ENCODE results near the gene TENM3. TPM values are rescaled to one million over a fixed set of nuclear protein-coding genes. Genes with fewer than 3 reads are reported as not detected.
A peak's percentile ranks its signal among the peaks of the same experiment; 100 is the strongest.

Gene TENM3
- total RNA-seq, 2 experiments from 2014 or later: not detected

DNA sequence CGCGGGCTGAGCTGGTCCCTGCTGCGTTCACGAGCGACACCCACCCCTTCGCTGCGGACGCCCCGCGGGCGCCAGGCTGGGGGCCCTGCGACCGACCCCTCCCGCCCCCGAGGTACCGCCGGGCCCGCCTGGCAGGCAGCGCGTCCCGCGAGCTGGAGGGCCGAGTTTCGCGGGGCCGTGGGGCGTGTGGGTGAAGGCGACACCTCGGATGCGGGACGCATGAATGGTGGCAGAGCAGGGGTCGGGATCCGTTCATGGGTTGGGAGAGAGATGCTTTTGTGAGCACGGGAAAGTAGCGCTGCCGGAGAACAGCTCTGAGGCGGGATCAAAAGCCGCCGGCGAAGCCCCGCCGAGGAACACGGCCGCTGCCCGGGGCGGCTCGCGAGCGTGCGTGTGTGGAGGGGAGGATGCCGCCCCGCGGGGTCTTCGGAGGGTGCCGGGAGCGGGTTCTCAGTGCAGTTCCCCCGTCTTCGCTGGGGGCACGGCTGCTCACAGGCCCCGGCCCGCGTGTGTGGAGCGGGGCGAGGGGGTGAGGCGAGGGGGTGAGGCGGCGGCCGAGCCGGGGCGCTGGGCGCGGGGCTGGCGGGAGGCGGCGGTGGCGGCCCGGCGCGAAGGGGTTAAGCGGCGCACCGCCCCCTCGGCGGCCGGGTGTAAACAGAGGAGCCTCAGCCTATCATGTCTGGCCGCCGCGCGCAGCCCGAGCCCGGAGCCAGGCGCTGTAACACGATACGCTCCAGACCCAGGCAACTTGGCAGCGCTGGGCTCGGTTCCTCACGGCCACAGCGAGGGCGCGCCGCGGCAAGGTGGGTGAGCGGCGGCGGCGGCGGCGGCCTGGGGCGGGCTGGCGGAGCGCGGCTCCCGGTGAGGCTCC is 205.3 kb downstream of the TENM3 start:
- DNase-seq: peak; percentile 43
- Mint-ChIP-seq H3K9me3 (no peaks in the 10 kb centered on the region), H3K27me3 (ENCODE audit: low read depth) (peaks cover 62% of the 10 kb centered on the region), H3K4me3 (peak overlapping the region; percentile 68), H3K4me1 (ENCODE audit: low read depth) (peaks cover 21% of the 10 kb centered on the region), H3K27ac (no peak overlapping the region), H3K36me3 (ENCODE audit: low read depth) (no peaks in the 10 kb centered on the region)
- intact Hi-C loops (cut with micrococcal nuclease): no loop called here
- CTCF ChIA-PET: no interaction called here

DNA sequence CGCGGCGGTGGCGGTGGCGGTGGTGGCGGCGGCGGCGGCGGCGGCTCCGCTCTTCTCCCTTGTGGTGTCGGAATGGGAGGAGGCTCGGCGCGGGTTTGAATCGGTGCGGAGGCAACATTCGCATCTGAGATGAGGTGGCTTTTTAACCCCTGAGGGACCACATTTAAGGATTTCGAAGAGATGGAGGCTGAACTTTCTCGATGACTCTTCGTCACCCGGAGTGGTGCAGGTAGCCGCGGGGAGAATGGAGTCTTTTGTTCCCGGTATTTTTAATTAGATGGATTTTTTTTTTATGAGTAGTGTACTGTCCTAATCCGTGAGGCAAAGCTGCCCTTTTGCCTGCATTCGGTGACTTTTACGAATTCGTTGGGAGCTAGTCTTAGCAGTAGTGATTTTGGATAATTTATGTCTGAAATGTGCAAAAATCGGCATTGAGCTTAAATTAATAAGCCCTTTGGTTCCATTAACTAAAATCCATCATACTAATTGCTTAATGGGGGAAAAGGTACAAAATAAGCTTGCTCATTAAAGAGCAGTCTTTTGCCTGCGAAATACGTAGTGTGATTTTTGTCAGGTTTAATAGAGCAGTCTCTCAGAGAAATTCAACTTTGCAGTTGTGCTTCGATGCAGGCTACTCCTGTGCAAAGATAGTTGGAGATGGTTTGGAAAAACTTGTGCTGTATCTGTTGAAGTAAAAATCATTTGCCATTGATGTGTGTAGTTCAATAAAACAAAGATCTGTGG is 206.2 kb downstream of the TENM3 start:
- intact Hi-C loops (cut with micrococcal nuclease): no loop called here
- no peak overlapping the region for H3K27ac Mint-ChIP-seq

DNA sequence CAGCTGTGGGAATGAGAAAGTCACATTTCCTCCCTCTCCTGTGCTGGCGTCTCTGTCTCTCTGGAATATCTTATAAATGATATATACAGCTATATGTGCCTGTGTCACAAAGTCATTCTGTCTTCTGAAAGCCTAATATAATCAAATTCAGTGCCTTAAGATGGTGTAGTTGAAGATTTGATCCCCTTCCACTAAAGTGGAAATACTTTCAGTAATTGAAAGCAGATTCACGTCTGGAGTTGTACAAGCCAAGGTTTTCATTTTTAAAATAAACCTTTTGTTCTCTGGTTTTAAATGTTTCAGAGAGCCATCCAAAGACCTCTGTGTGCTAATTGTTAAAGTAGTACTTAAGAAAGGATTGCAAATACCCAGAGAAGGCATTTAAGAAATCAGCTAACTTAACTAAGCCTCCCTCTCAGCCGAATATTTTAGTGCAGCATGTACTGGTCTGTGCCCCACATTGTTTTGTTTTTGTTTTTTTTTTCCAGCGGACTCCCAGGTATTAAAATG is 206.8 kb downstream of the TENM3 start:
- CTCF ChIA-PET: no interaction called here
- intact Hi-C loops (cut with micrococcal nuclease): no loop called here
- H3K36me3 Mint-ChIP-seq (ENCODE audit: low read depth): no peaks in the 10 kb centered on the region
- peaks cover 59% of the 10 kb centered on the region for H3K27me3 Mint-ChIP-seq (ENCODE audit: low read depth)
- DNase-seq: no peak
- H3K27ac Mint-ChIP-seq: no peak overlapping the region
- H3K4me3 Mint-ChIP-seq: peak overlapping the region; percentile 18
- H3K4me1 Mint-ChIP-seq (ENCODE audit: low read depth): peaks cover 21% of the 10 kb centered on the region
- H3K9me3 Mint-ChIP-seq: no peaks in the 10 kb centered on the region

More for the DNA sequence above, 206.2 kb downstream of the TENM3 start:
- DNase-seq: peak; percentile 21
- H3K27me3 Mint-ChIP-seq (ENCODE audit: low read depth): peaks cover 60% of the 10 kb centered on the region
- H3K4me3 Mint-ChIP-seq: peak overlapping the region; percentile 72
- no peaks in the 10 kb centered on the region for H3K9me3 Mint-ChIP-seq
- H3K4me1 Mint-ChIP-seq (ENCODE audit: low read depth): peaks cover 21% of the 10 kb centered on the region
- CTCF ChIA-PET: no interaction called here
- H3K36me3 Mint-ChIP-seq (ENCODE audit: low read depth): no peaks in the 10 kb centered on the region

DNA sequence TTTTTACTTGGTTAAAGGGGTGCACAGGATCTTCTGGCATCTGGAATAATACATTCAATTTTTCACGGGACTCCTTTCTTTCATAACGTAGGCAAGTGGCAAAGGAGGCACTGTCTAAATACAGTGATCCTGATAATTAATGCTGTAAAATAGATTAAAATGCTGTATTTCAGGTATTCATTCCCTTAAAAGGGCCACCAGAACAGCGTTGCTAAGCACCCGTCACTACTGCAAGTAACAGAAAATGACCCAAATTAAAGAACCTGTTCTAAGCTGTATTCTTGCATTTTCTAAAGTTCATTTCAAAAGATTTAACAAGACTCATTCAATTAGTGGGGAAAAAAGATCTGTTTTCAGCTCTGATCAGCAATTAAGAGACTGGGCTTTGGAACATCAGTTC is 208.2 kb downstream of the TENM3 start:
- Mint-ChIP-seq H3K9me3 (no peaks in the 10 kb centered on the region), H3K36me3 (ENCODE audit: low read depth) (no peaks in the 10 kb centered on the region), H3K27ac (no peak overlapping the region), H3K4me1 (ENCODE audit: low read depth) (peaks cover 21% of the 10 kb centered on the region), H3K4me3 (no peak overlapping the region), H3K27me3 (ENCODE audit: low read depth) (peaks cover 60% of the 10 kb centered on the region)
- DNase-seq: no peak
- intact Hi-C loops (cut with micrococcal nuclease): no loop called here
- CTCF ChIA-PET: no interaction called here

DNA sequence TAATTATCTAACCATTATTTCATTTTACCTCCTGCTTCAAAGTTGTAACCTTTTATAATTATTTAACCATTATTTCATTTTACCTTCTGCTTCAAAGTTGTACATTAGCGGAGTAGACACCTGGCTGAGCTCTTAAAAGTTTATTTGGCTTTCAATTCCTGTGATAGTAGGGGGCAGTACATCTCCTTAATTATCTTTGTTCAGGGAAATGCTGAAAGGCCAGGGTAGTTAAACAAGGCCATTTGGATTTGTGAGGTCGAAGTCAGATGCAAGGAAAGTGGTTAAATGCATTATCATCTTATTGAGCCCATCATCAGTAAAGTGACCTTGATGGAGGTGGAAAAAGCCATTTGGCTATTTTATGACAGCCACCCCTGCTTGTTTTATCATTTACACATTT is 210.6 kb downstream of the TENM3 start:
- no peak overlapping the region for H3K27ac Mint-ChIP-seq

DNA sequence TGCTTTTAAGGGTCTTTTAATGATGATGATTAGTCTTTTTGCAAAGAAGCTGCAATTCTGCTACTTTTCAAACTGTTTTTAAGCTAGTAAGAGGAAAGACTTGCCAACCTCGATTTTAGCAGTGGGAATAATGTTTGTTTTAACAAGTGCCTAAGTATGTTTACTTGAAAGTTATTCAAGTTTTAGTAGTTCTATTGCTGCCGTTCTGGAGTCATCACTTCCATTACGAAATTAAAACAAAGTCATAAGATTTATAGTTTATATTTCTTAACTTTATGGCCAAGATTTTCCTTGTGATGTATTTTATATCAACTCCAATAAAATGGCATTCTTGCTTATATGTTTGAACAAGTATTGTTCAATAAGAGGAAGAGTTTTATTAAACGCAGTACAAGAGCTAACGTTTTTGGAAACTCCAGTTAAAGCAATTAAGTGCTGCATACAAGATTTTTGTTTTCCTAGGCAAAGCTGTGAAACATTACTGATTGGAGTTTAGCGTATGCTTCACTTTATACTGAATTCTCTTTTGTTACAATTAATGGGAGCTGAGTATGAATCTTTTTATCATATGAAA is 211.3 kb downstream of the TENM3 start:
- Mint-ChIP-seq H3K36me3 (ENCODE audit: low read depth) (no peaks in the 10 kb centered on the region), H3K4me1 (ENCODE audit: low read depth) (peaks cover 9% of the 10 kb centered on the region), H3K27me3 (ENCODE audit: low read depth) (peaks cover 47% of the 10 kb centered on the region), H3K9me3 (no peaks in the 10 kb centered on the region), H3K27ac (no peak overlapping the region), H3K4me3 (no peak overlapping the region)
- intact Hi-C loops (cut with micrococcal nuclease): no loop called here
- CTCF ChIA-PET: interaction anchor here (0.5 to 0.6 kb wide), 2 partner anchors 12 to 14 kb away, joined by 3 to 4 read pairs; no protein-coding TSS in a partner anchor
- no peak for DNase-seq

More for the DNA sequence above, 210.6 kb downstream of the TENM3 start:
- Mint-ChIP-seq H3K4me1 (ENCODE audit: low read depth) (peaks cover 14% of the 10 kb centered on the region), H3K36me3 (ENCODE audit: low read depth) (no peaks in the 10 kb centered on the region), H3K4me3 (no peak overlapping the region), H3K9me3 (no peaks in the 10 kb centered on the region), H3K27me3 (ENCODE audit: low read depth) (peaks cover 50% of the 10 kb centered on the region)
- intact Hi-C loops (cut with micrococcal nuclease): no loop called here
- DNase-seq: no peak
- CTCF ChIA-PET: no interaction called here

DNA sequence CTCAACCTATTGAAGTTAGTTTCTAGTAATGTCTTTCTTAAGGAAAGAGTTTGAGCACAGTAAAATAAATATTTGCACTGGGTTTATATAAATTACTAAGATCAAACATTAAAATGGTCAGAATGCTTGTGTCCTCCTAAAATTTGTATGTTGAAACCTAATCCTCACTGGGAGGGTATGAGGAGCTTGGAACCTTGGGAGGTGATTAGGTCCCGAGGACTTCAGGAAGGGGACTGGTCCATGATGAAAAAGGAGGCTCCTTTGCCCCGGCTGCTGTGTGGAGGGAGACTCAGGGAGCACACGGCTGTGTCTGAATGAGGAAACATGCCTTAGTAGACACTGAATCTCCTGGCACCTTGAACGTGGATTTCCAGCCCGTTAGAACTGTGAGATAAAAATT is 221.9 kb downstream of the TENM3 start:
- DNase-seq: no peak
- H3K27ac Mint-ChIP-seq: no peak overlapping the region
- CTCF ChIA-PET: no interaction called here
- no peaks in the 10 kb centered on the region for H3K36me3 Mint-ChIP-seq (ENCODE audit: low read depth)
- H3K4me3 Mint-ChIP-seq: no peak overlapping the region
- H3K9me3 Mint-ChIP-seq: no peaks in the 10 kb centered on the region
- H3K27me3 Mint-ChIP-seq (ENCODE audit: low read depth): peaks cover 5% of the 10 kb centered on the region
- H3K4me1 Mint-ChIP-seq (ENCODE audit: low read depth): no peaks in the 10 kb centered on the region
- intact Hi-C loops (cut with micrococcal nuclease): no loop called here

DNA sequence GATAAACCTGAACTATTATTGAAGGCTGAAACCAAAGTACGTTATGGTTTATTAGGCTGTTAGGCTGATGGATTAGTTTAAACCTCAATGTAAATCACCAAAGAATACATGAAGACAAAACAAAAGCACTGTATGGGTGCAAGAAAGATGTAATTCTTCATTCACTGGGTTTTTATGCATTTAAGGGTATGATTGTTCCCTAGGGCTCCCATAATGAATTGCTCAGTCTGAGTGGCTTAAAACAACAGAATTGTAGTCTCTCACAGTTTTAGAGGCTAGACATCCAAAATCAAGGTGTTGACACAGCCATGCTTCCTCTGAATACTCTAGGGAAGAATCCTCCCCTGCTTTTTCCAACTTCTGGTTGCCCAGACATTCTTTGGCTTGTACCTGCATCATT is 222.8 kb downstream of the TENM3 start:
- DNase-seq: no peak
- Mint-ChIP-seq H3K9me3 (no peaks in the 10 kb centered on the region), H3K27ac (no peak overlapping the region), H3K36me3 (ENCODE audit: low read depth) (no peaks in the 10 kb centered on the region), H3K27me3 (ENCODE audit: low read depth) (peaks cover 3% of the 10 kb centered on the region), H3K4me3 (no peak overlapping the region), H3K4me1 (ENCODE audit: low read depth) (no peaks in the 10 kb centered on the region)
- intact Hi-C loops (cut with micrococcal nuclease): no loop called here
- CTCF ChIA-PET: interaction anchor here (0.6 kb wide), 2 partner anchors 11 to 342 kb away, joined by 3 to 4 read pairs; no protein-coding TSS in a partner anchor

DNA sequence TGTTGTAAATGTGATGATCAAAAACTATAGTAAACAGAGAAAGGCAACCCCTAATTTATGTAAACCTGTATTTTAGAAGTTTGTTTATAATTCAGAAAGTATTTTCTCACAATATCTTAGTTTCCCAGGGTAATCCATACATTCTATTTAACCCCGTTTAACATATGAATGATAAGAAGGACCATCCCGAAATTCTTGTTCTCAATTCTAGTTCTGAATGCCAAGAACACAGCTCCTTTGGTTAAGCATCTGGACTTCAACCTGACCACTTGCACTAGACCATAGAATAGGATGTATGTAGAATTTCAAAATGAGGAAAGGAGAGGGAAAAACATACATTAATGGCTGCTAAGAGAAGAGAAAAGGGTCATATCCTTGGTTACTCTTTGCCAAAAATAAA is 227.0 kb downstream of the TENM3 start:
- intact Hi-C loops (cut with micrococcal nuclease): no loop called here
- CTCF ChIA-PET: no interaction called here

DNA sequence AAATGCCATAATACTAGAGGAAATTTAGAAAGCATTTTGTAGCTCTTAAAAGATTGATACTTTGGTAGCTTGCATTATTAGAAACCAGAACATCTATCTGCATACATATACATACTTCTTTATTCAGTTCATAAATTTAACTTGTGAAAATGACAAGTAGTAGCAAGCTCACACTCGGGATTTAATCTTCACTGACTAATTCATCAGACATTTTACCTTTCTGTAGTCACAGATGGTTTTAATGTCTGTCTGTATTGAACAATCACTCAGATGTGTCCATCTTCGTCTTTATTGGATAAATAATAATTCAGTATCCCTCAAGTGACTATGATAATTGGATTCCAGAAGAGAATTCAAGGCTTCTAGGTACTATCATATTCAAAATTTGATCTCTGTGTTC is 232.3 kb downstream of the TENM3 start:
- no peak for DNase-seq
- Mint-ChIP-seq H3K27ac (no peak overlapping the region), H3K4me3 (no peak overlapping the region), H3K27me3 (ENCODE audit: low read depth) (peaks cover 14% of the 10 kb centered on the region), H3K4me1 (ENCODE audit: low read depth) (no peaks in the 10 kb centered on the region), H3K36me3 (ENCODE audit: low read depth) (no peaks in the 10 kb centered on the region), H3K9me3 (no peaks in the 10 kb centered on the region)
- intact Hi-C loops (cut with micrococcal nuclease): no loop called here
- CTCF ChIA-PET: interaction anchor here (0.7 to 2.6 kb wide), 2 partner anchors 11 to 449 kb away, joined by 3 to 5 read pairs; no protein-coding TSS in a partner anchor

More for the DNA sequence above, 227.0 kb downstream of the TENM3 start:
- Mint-ChIP-seq H3K4me3 (no peak overlapping the region), H3K36me3 (ENCODE audit: low read depth) (no peaks in the 10 kb centered on the region), H3K27me3 (ENCODE audit: low read depth) (peaks cover 3% of the 10 kb centered on the region), H3K9me3 (no peaks in the 10 kb centered on the region), H3K4me1 (ENCODE audit: low read depth) (no peaks in the 10 kb centered on the region), H3K27ac (no peak overlapping the region)
- no peak for DNase-seq

DNA sequence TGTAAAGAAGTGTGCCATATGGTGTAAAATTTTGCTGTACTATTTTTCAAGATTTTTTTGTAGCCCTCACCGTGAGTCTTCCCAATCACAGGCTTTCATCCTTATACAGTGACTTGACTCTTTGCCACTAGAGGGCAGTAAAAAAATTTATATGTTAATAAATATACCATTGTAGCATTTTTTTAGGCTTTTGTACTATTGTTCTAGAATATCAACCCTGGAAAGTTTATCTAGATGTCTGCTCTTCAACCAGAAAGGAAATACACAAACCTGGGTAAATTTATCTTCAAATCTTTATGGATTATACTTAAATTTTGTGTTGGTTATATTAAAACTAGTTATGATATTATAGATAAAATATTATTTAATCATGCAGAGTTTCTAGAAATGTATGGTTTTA is 235.3 kb downstream of the TENM3 start:
- no peaks in the 10 kb centered on the region for H3K4me1 Mint-ChIP-seq (ENCODE audit: low read depth)
- intact Hi-C loops (cut with micrococcal nuclease): loop anchor here (1.0 kb wide), 3 partner anchors 328 to 784 kb away; no protein-coding TSS in a partner anchor
- H3K27me3 Mint-ChIP-seq (ENCODE audit: low read depth): peaks cover 14% of the 10 kb centered on the region
- CTCF ChIA-PET: interaction anchor here (1.0 to 1.3 kb wide), 2 partner anchors 8 to 446 kb away, joined by 3 read pairs; no protein-coding TSS in a partner anchor
- H3K4me3 Mint-ChIP-seq: no peak overlapping the region
- H3K9me3 Mint-ChIP-seq: no peaks in the 10 kb centered on the region
- no peaks in the 10 kb centered on the region for H3K36me3 Mint-ChIP-seq (ENCODE audit: low read depth)
- DNase-seq: no peak
- H3K27ac Mint-ChIP-seq: no peak overlapping the region

DNA sequence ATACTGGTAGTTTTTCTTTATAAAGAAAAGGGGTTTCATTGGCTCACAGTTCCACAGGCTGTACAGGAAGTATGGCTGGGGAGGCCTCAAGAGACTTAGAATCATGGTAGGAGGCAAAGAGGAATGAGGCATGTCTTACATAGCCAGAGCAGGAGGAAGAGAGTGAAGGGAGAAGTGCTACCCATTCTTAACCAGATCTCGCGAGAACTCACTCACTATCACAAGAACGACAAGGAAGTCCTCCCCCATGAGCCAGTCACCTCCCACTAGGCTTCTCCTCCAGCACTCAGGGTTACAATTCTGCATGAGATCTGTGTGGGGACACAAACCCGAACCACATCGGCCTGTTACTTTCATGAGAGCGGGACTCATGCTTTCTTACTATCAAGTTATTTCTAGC is 240.5 kb downstream of the TENM3 start:
- no peak overlapping the region for H3K27ac Mint-ChIP-seq
- no peak for DNase-seq
- H3K9me3 Mint-ChIP-seq: no peaks in the 10 kb centered on the region
- peaks cover 4% of the 10 kb centered on the region for H3K27me3 Mint-ChIP-seq (ENCODE audit: low read depth)
- CTCF ChIA-PET: interaction anchor here (1.4 kb wide), 1 partner anchor 442 kb away, joined by 3 read pairs; no protein-coding TSS in a partner anchor
- H3K4me3 Mint-ChIP-seq: no peak overlapping the region
- no peaks in the 10 kb centered on the region for H3K36me3 Mint-ChIP-seq (ENCODE audit: low read depth)
- H3K4me1 Mint-ChIP-seq (ENCODE audit: low read depth): no peaks in the 10 kb centered on the region
- intact Hi-C loops (cut with micrococcal nuclease): loop anchor here (10.0 kb wide), 1 partner anchor 911 kb away; no protein-coding TSS in a partner anchor
